Peyer's patch (tissue), 4 donors: Measurements from ENCODE around the gene NDST1. TPM values are rescaled to one million over a fixed set of nuclear protein-coding genes. Genes with fewer than 3 reads are reported as not detected.
A peak's percentile ranks its signal among the peaks of the same experiment; 100 is the strongest.

ENCODE experiments used
- DNase-seq, 3 donors: peaks; one replicate each; pipeline ENCODE4 v3.0.0-alpha.2; 2017 to 2019
- H3K27ac ChIP-seq, 4 donors: fragments of 200-600 bp; sonication (generic); one replicate each; pipeline ENCODE4 v1.5.1; 2016 to 2019
- H3K27me3 ChIP-seq, 2 donors: fragments of 200-600 bp; sonication (generic); one replicate each; pipeline ENCODE4 v1.5.1; 2019
- H3K36me3 ChIP-seq, 3 donors: fragments of 200-600 bp; sonication (generic); one replicate each; pipeline ENCODE4 v1.5.1; 2016 to 2019
- H3K4me1 ChIP-seq, 4 donors: fragments of 200-600 bp; sonication (generic); one replicate each; pipeline ENCODE4 v1.5.1; 2016 to 2019
- H3K4me3 ChIP-seq, 4 donors: fragments of 200-600 bp; sonication (generic); 1 replicate in 3 of 4; 2 replicates in 1 of 4; pipeline ENCODE4 v1.5.1; 2016 to 2019; ENCODE audit warnings: mild to moderate bottlenecking in 1 of 4
- H3K9me3 ChIP-seq, 4 donors: fragments of 200-600 bp; sonication (generic); one replicate each; pipeline ENCODE4 v1.5.1; 2016 to 2019; ENCODE audit warnings: mild to moderate bottlenecking in 1 of 4
- POLR2A ChIP-seq, 2 donors: fragments of 450-650 bp; IDR thresholded peaks; one replicate each; pipeline ENCODE4 v1.5.1; 2017; ENCODE audit warnings: antibody characterized with exemption in 2 of 2, mild to moderate bottlenecking in 2 of 2, moderate library complexity in 2 of 2
- total RNA-seq, 4 donors: library from RNA; depleted of rRNA; stranded (reverse); fragments of >200 nt; gene quantifications; one replicate each; pipeline ENCODE4 v1.1.0, GENCODE V29; 2016
- TF ChIP-seq, protein P1 (sequence below), 6 experiments: fragments of 450-650 bp in 4 of 6; fragments of 200-600 bp in 2 of 6; sonication (generic) in 1 of 6; IDR thresholded peaks; one replicate each; pipeline ENCODE4 v1.5.1; 2017 to 2019; ENCODE audit warnings: antibody characterized with exemption in 6 of 6, mild to moderate bottlenecking in 3 of 6, moderate library complexity in 1 of 6

Gene NDST1
- total RNA-seq, 4 donors from 2014 or later = 80.9 to 168 (median 118) TPM

DNA sequence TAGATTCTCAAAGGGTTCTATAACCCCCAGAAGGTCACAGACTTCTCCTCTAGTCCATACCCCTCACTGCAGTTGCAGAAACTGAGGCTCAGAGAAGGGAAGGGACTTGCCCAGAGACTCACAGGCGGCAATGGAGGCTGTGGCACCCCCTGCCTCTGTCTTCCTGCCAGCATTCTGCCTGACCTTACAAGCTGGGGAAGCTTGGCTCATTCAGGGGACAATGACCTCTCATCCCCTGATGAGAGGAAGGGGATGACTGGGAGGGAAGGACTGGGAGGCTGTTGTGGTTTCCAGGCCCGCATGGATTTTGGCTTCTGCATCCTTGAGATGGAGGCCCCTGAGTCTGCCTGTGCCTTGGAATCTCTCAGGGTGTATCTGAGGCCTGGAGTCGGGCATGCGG lies 897 bp downstream of the NDST1 start:
- Histone ChIP-seq H3K4me1 (peaks cover 0 to 89% (median 11%) of the 10 kb centered on the region in 4 donors), H3K4me3 (no peak overlapping the region), H3K36me3 (no peaks in the 10 kb centered on the region), H3K27ac (peak overlapping the region in 1 of 4 donors; percentile 36), H3K27me3 (no peaks in the 10 kb centered on the region), H3K9me3 (no peaks in the 10 kb centered on the region)
- TF ChIP-seq, protein P1, sequence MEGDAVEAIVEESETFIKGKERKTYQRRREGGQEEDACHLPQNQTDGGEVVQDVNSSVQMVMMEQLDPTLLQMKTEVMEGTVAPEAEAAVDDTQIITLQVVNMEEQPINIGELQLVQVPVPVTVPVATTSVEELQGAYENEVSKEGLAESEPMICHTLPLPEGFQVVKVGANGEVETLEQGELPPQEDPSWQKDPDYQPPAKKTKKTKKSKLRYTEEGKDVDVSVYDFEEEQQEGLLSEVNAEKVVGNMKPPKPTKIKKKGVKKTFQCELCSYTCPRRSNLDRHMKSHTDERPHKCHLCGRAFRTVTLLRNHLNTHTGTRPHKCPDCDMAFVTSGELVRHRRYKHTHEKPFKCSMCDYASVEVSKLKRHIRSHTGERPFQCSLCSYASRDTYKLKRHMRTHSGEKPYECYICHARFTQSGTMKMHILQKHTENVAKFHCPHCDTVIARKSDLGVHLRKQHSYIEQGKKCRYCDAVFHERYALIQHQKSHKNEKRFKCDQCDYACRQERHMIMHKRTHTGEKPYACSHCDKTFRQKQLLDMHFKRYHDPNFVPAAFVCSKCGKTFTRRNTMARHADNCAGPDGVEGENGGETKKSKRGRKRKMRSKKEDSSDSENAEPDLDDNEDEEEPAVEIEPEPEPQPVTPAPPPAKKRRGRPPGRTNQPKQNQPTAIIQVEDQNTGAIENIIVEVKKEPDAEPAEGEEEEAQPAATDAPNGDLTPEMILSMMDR (IDR thresholded peaks at IDR 0.05) = no peak
- TF ChIP-seq POLR2A (IDR thresholded peaks at IDR 0.05) = no peak
- DNase-seq = no peak

DNA sequence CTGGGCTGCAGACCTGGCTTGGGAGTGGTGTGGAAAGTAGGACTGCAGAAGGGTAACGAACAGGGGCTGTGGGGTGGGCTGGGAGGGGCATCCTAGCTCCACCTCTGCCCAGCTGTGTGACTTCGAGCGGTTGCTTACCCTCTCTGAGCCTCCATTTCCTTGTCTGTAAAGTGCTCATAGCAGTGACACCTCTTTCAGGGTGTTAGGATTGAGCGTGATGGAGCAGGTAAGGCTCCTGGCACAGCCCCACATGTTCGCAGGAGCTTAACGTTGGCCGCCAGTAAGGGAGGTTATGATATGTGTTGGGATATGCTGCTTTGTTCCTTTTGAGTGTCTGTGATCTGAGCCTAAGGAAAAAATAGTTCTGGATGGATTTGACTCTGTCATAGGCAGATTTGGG lies 2.1 kb downstream of the NDST1 start:
- no peak for TF ChIP-seq POLR2A (IDR thresholded peaks at IDR 0.05)
- Histone ChIP-seq H3K27me3 (no peaks in the 10 kb centered on the region), H3K9me3 (no peaks in the 10 kb centered on the region), H3K27ac (peak overlapping the region in 3 of 4 donors; percentile 73 to 90 (median 88)), H3K36me3 (no peaks in the 10 kb centered on the region), H3K4me1 (peaks cover 0 to 80% (median 10%) of the 10 kb centered on the region in 4 donors), H3K4me3 (no peak overlapping the region)
- DNase-seq = no peak

- Histone ChIP-seq H3K4me3 (no peak overlapping the region), H3K9me3 (no peaks in the 10 kb centered on the region), H3K27ac (peak overlapping the region in 3 of 4 donors; percentile 73 to 90 (median 88)), H3K27me3 (no peaks in the 10 kb centered on the region), H3K36me3 (no peaks in the 10 kb centered on the region), H3K4me1 (peaks cover 0 to 82% (median 12%) of the 10 kb centered on the region in 4 donors)
- TF ChIP-seq POLR2A (IDR thresholded peaks at IDR 0.05) = peak; percentile 63 to 84
- TF ChIP-seq, protein P1 (IDR thresholded peaks at IDR 0.05) = peak in 1 of 6 experiments; percentile 5
- DNase-seq = peak in 2 of 3 donors; percentile 83 to 86
Observed at GRCh38 chr5:150510460-150511263, 2.7 kb downstream of the NDST1 start.

GRCh38 chr5:150511578-150512367 lies 3.8 kb downstream of the NDST1 start:
- DNase-seq = peak in 2 of 3 donors; percentile 90 to 94
- no peaks in the 10 kb centered on the region for H3K36me3 ChIP-seq
- peak in 1 of 2 donors; percentile 44 for TF ChIP-seq POLR2A (IDR thresholded peaks at IDR 0.05)
- TF ChIP-seq, protein P1 (IDR thresholded peaks at IDR 0.05) = no peak
- peak overlapping the region; percentile 10 to 90 (median 80) for H3K27ac ChIP-seq
- H3K9me3 ChIP-seq = no peaks in the 10 kb centered on the region
- no peak overlapping the region for H3K4me3 ChIP-seq
- peaks cover 0 to 82% (median 14%) of the 10 kb centered on the region in 4 donors for H3K4me1 ChIP-seq
- H3K27me3 ChIP-seq = no peaks in the 10 kb centered on the region

DNA sequence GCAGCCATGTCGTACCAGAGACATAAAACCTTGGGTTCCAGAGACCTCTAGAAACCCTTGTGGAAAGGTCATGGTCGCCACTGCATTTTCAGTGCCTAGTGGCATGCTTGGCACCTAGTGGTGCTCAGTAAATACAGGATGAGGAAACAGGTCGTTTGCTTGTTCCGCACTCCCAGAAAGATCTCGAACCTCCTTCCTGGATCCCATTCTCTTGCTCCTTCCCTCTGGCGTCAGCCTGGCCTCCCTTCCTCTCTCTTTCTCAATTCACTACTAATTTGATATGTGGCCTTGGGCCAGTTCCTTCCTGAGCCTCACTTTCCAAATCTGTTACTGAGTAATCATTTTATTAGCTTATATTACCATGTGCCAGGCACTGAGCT lies 4.4 kb downstream of the NDST1 start:
- H3K9me3 ChIP-seq = no peaks in the 10 kb centered on the region
- peak overlapping the region; percentile 10 to 90 (median 80) for H3K27ac ChIP-seq
- TF ChIP-seq, protein P1 (IDR thresholded peaks at IDR 0.05) = peak in 1 of 6 experiments; percentile 3
- TF ChIP-seq POLR2A (IDR thresholded peaks at IDR 0.05) = no peak
- DNase-seq = peak in 1 of 3 donors; percentile 60
- no peak overlapping the region for H3K4me3 ChIP-seq
- H3K4me1 ChIP-seq = peaks cover 0 to 82% (median 14%) of the 10 kb centered on the region in 4 donors
- no peaks in the 10 kb centered on the region for H3K27me3 ChIP-seq
- H3K36me3 ChIP-seq = no peaks in the 10 kb centered on the region
